Cardiac fibroblast (primary cell): Measurements from ENCODE around the gene ZNF385B.
A peak's percentile ranks its signal among the peaks of the same experiment; 100 is the strongest.

ENCODE experiments used
- DNase-seq, 2 donors: peaks; one replicate each; pipeline versions ENCODE4 v3.0.0 to v3.0.0-alpha.2; 2010; ENCODE audit warnings: low read depth in 2 of 2
- H3K4me3 ChIP-seq, 2 donors: replicated peaks in 1 of 2; 1 replicate in 1 of 2; 2 replicates in 1 of 2; pipeline ENCODE4 v1.5.1; 2011; ENCODE audit warnings: low read depth in 2 of 2, low read length in 2 of 2, mild to moderate bottlenecking in 2 of 2, moderate library complexity in 1 of 2
- TF ChIP-seq, protein P1 (sequence below): IDR thresholded peaks from one replicate; pipeline ENCODE4 v1.5.1; 2011; ENCODE audit warnings: low read depth, mild to moderate bottlenecking, low read length, inconsistent platforms

ZNF385B gene

DNA sequence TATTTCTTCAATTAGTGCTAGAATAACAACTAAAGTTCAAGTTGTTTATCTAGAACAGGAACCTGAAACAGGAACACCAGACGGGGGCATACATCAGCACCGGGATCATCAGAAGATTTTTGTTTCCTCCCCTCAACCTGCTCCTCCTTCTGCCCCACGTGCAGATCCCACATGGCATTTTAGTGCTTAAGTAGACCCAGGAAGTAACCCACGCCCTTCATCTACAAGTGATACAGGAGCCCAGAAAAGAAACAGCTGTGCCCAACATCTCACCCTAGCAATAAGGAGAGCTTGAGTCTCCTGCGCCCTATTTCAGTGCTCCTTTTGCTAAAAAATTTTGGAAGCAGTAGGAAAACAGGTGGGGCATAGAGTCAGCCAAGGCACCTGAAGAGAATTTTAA lies 5.2 kb downstream of the ZNF385B start:
- TF ChIP-seq, protein P1, sequence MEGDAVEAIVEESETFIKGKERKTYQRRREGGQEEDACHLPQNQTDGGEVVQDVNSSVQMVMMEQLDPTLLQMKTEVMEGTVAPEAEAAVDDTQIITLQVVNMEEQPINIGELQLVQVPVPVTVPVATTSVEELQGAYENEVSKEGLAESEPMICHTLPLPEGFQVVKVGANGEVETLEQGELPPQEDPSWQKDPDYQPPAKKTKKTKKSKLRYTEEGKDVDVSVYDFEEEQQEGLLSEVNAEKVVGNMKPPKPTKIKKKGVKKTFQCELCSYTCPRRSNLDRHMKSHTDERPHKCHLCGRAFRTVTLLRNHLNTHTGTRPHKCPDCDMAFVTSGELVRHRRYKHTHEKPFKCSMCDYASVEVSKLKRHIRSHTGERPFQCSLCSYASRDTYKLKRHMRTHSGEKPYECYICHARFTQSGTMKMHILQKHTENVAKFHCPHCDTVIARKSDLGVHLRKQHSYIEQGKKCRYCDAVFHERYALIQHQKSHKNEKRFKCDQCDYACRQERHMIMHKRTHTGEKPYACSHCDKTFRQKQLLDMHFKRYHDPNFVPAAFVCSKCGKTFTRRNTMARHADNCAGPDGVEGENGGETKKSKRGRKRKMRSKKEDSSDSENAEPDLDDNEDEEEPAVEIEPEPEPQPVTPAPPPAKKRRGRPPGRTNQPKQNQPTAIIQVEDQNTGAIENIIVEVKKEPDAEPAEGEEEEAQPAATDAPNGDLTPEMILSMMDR: no peak
- no peak for DNase-seq
- no peak overlapping the region for H3K4me3 ChIP-seq

DNA sequence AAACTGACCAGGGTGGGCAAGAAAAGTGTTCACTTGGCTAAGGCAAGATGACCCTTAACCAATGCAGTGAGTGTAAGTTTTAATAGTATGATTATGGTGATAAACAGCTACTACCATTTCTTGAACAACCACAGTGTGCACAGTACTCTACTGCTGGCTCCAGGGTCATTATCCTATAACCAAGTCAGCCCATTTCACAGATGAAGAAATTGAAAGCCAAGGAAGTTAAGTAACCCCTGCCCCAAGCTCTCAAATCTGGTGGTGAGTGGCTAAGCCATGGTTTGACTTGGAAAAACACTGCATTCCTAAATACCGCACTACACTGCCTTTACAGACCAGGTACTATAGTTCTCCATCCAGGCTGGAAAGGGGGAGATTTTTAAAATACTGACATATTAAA lies 5.7 kb downstream of the ZNF385B start:
- DNase-seq: no peak
- TF ChIP-seq, protein P1: no peak
- H3K4me3 ChIP-seq: no peak overlapping the region

DNA sequence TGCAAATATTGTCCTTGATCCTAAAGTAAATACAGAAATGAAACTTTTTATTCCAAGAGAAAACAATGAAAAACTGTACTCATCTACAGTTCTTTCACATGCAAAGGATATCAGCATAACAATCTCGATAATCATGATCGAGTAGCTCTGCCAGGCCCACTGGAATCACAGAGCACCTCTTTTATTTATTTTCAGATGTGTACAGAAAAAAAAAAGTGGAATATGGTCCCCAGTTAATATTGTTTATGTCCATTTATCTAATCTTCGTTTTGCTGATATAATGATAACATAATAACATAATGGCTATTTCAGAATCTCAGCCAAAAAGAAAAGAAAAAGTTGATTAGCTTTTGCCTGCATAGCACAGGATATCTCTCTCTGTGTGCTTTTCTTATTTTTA lies 6.5 kb downstream of the ZNF385B start:
- TF ChIP-seq, protein P1: no peak

DNA sequence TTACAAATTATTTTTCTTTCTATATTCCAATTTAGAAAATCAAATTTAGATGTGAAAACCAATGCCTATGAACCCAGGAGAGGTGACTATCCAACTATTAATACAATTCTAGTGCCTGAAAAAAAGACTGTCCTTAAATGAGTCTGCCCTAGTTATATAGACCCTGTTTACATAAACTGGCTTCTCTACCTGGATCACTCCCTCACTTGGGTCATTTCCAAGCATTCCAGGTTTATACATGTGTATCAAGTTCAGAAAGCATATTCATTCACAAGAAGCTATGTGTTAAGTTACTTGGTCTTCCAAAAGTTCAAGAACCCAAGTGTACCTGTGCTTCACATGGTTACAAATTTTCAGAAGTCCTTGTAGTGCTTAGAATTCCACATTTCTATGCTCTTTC lies 8.3 kb downstream of the ZNF385B start:
- no peak for DNase-seq
- TF ChIP-seq, protein P1: no peak
- no peak overlapping the region for H3K4me3 ChIP-seq

More for the DNA sequence above, 6.5 kb downstream of the ZNF385B start:
- H3K4me3 ChIP-seq: no peak overlapping the region
- DNase-seq: no peak

DNA sequence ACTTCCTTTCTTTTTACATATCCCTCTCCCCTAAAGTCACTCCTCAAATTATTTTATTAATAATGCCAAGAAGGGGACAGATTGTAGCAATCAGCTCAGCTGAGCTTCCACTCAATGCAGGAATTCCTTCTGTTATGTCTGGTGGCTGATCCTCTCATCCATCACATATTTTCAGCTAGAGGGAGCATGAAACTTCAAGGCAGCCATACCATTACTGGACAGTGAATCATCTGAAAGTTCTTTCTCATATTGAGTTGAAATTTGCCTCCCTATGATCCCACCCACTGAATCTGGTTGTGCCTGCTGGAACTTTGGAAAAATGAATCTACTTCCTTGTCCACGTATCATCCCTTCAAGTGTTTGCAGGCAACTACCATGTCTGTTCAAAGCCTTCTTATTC lies 11.2 kb downstream of the ZNF385B start:
- TF ChIP-seq, protein P1: peak; percentile 34
- no peak overlapping the region for H3K4me3 ChIP-seq
- peak; percentile 28 to 55 for DNase-seq

DNA sequence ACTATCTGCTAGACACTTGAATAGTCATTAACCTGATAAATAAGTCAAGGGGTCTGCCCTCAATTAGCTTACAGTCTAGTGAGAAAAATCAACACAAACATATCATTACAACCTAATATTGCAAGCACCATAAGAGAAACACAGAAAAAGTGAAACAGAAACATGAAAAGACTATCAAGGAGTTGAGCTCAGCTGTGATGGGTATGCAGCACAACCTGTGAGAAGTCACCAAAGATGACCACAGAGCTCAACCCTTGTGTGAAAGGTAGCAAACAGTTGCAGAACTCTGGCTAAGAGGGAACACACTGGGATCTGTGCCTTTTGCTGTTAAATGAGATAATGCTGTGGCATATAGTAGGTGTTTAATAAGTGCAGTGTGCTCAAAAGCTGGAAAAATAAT lies 11.7 kb downstream of the ZNF385B start:
- TF ChIP-seq, protein P1: no peak
- no peak for DNase-seq
- no peak overlapping the region for H3K4me3 ChIP-seq

DNA sequence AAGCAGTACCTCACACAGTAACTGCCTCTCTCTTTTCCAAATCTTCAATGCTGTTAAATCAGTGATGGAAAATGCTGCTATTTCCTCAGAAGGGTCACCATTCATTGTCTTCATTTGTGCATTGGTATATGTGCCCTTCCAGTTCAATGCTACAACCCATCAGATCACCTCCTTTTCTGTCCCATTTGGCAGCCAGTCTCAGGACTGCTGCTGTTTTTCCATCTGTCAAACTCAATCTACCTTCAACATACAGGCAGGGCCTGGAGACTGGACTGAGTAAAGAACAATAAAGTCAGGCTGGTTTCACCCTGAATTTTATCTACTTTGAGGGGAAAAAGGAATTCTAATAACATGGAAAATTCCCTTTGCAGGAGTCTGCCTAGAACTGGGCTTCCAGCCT lies 17.9 kb downstream of the ZNF385B start:
- TF ChIP-seq, protein P1: no peak
- no peak for DNase-seq
- no peak overlapping the region for H3K4me3 ChIP-seq
